NB4 (cell line): Measurements from ENCODE around the gene NFKB1.

Experiments used
- MYC ChIP-seq: IDR thresholded peaks from 2 replicates; pipeline ENCODE4 v1.6.1; 2011; ENCODE audit warnings: low read depth, low read length
- POLR2A ChIP-seq: IDR thresholded peaks from 2 replicates; pipeline ENCODE4 v1.6.1; 2011; ENCODE audit warnings: mild to moderate bottlenecking; ENCODE audit not compliant: insufficient read length; ENCODE audit errors: extremely low read depth
- TF ChIP-seq, protein P1 (sequence below): IDR thresholded peaks from one replicate; pipeline ENCODE4 v1.5.1; 2012; ENCODE audit warnings: low read depth, low read length

DNA sequence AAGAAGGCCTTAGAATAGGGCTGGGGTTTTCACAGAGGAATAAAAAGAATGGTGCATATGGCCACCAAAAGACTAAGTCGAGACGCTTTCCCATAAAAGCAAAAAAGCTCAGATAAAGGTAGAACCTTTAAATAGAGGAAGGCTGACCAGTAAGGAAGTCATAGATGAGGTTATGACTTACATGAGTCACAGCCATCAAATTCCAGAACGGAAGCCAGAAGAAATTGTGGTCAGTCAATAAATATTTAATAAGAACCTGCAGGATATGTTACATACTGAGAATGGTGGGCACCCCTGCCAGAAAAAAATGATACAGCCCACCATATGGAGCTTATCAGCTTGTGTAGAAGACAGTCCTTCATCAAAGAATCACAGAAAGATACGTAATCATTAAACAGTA lies 139.5 kb downstream of the NFKB1 start:
- no peak for TF ChIP-seq POLR2A
- TF ChIP-seq, protein P1, sequence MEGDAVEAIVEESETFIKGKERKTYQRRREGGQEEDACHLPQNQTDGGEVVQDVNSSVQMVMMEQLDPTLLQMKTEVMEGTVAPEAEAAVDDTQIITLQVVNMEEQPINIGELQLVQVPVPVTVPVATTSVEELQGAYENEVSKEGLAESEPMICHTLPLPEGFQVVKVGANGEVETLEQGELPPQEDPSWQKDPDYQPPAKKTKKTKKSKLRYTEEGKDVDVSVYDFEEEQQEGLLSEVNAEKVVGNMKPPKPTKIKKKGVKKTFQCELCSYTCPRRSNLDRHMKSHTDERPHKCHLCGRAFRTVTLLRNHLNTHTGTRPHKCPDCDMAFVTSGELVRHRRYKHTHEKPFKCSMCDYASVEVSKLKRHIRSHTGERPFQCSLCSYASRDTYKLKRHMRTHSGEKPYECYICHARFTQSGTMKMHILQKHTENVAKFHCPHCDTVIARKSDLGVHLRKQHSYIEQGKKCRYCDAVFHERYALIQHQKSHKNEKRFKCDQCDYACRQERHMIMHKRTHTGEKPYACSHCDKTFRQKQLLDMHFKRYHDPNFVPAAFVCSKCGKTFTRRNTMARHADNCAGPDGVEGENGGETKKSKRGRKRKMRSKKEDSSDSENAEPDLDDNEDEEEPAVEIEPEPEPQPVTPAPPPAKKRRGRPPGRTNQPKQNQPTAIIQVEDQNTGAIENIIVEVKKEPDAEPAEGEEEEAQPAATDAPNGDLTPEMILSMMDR, result no peak
- TF ChIP-seq MYC, result no peak
